Stomach (tissue), 4 donors: ENCODE results near the gene NELFCD.

Source experiments
- CTCF ChIP-seq, 7 experiments: fragments of 450-650 bp in 4 of 7; fragments of 200-600 bp in 3 of 7; sonication (generic) in 3 of 7; IDR thresholded peaks; one replicate each; pipeline ENCODE4 v1.5.1; 2016 to 2019; ENCODE audit warnings: antibody characterized with exemption in 7 of 7, control low read depth in 2 of 7, mild to moderate bottlenecking in 1 of 7
- EP300 ChIP-seq: sonication (generic); formaldehyde crosslinking; IDR thresholded peaks from one replicate; pipeline ENCODE4 v1.6.1; 2017; ENCODE audit warnings: antibody characterized with exemption
- POLR2A ChIP-seq, 4 donors: fragments of 450-650 bp; IDR thresholded peaks; one replicate each; pipeline ENCODE4 v1.6.1; 2016; ENCODE audit warnings: antibody characterized with exemption in 4 of 4, control low read depth in 2 of 4, mild to moderate bottlenecking in 1 of 4, moderate library complexity in 1 of 4
- POLR2AphosphoS5 ChIP-seq, 3 donors: sonication (generic); formaldehyde crosslinking; IDR thresholded peaks; one replicate each; pipeline ENCODE4 v1.6.1; 2016; ENCODE audit warnings: antibody characterized with exemption in 3 of 3

- TF ChIP-seq POLR2A (IDR thresholded peaks at IDR 0.05): no peak
- no peak for TF ChIP-seq CTCF (IDR thresholded peaks at IDR 0.05)
- TF ChIP-seq EP300: no peak
- TF ChIP-seq POLR2AphosphoS5 (IDR thresholded peaks at IDR 0.05): no peak
Observed at GRCh38 chr20:59003836-59004492, 22.9 kb downstream of the NELFCD start.
